SK-N-SH (cell line): ENCODE measurements around the gene FANCL. TPM values are rescaled to one million over a fixed set of nuclear protein-coding genes. Genes with fewer than 3 reads are reported as not detected.

Experiments
- CTCF ChIA-PET: fragments of 300-600, 350-600 bp; formaldehyde crosslinking; extraction: SDS; loops from one replicate; lab custom pipeline; 2021; lab: Yijun Ruan, JAX
- POLR2A ChIA-PET: fragments of 350-600 bp; sonication (Branson Sonifier 250); formaldehyde crosslinking; extraction: SDS; loops from one replicate; lab custom pipeline; 2020; ENCODE audit warnings: antibody characterized with exemption, inconsistent platforms; lab: Yijun Ruan, JAX
- DNase-seq: peaks from one replicate; pipeline ENCODE4 v3.0.0; 2012
- H2AFZ ChIP-seq: fragments of 200-600 bp; sonication (generic); 2 replicates; pipeline ENCODE4 v1.8.1; 2016; ENCODE audit warnings: antibody characterized with exemption, mild to moderate bottlenecking, low read depth
- H3F3A ChIP-seq: fragments of 200-600 bp; sonication (generic); replicated peaks from 2 replicates; pipeline ENCODE3; 2016; ENCODE audit warnings: antibody characterized with exemption, mild to moderate bottlenecking; ENCODE audit not compliant: insufficient read depth
- H3K27ac ChIP-seq, 2 experiments: fragments of 200-500 bp in 1 of 2; fragments of 200-600 bp in 1 of 2; sonication (Bioruptor generic) in 1 of 2; sonication (generic), shearing (Covaris generic) in 1 of 2; 2 replicates each; pipeline versions ENCODE4 v1.5.1 to v1.6.1; 2014 to 2016; ENCODE audit warnings: low read depth in 2 of 2, inconsistent platforms in 1 of 2, low read length in 1 of 2, mild to moderate bottlenecking in 1 of 2, mixed read lengths in 1 of 2
- H3K27me3 ChIP-seq: fragments of 200-600 bp; sonication (generic), shearing (Covaris generic); 2 replicates; pipeline ENCODE4 v1.6.1; 2016; ENCODE audit warnings: mixed run types; ENCODE audit not compliant: insufficient read depth
- H3K36me3 ChIP-seq, 2 experiments: fragments of 200-500 bp in 1 of 2; fragments of 200-600 bp in 1 of 2; sonication (Bioruptor generic) in 1 of 2; sonication (generic) in 1 of 2; replicated peaks in 1 of 2; 2 replicates each; pipeline versions ENCODE3 to v1.5.1; 2014 to 2016; ENCODE audit warnings: low read length in 1 of 2, mild to moderate bottlenecking in 1 of 2; ENCODE audit not compliant: insufficient read depth in 2 of 2, control insufficient read depth in 1 of 2
- H3K4me1 ChIP-seq, 2 experiments: fragments of 200-500 bp in 1 of 2; fragments of 200-600 bp in 1 of 2; sonication (Bioruptor generic) in 1 of 2; sonication (generic), shearing (Covaris generic) in 1 of 2; 2 replicates each; pipeline versions ENCODE4 v1.5.1 to v1.6.1; 2014 to 2016; ENCODE audit warnings: low read depth in 1 of 2, low read length in 1 of 2, mixed run types in 1 of 2; ENCODE audit not compliant: insufficient read depth in 2 of 2, control insufficient read depth in 1 of 2
- H3K4me2 ChIP-seq: fragments of 200-600 bp; sonication (generic), shearing (Covaris generic); 2 replicates; pipeline ENCODE4 v1.6.1; 2017; ENCODE audit warnings: mixed run types
- H3K4me3 ChIP-seq, 2 experiments: fragments of 200-500 bp in 1 of 2; fragments of 200-600 bp in 1 of 2; sonication (Bioruptor generic) in 1 of 2; sonication (generic), shearing (Covaris generic) in 1 of 2; 2 replicates each; pipeline versions ENCODE4 v1.5.1 to v1.8.1; 2014 to 2016; ENCODE audit warnings: low read depth in 2 of 2, inconsistent platforms in 1 of 2, low read length in 1 of 2, mild to moderate bottlenecking in 1 of 2, mixed read lengths in 1 of 2, moderate library complexity in 1 of 2
- H3K79me2 ChIP-seq: fragments of 200-600 bp; sonication (generic); 2 replicates; pipeline ENCODE4 v1.8.1; 2017; ENCODE audit warnings: mild to moderate bottlenecking; ENCODE audit not compliant: insufficient read depth
- H3K9ac ChIP-seq: fragments of 200-600 bp; sonication (generic); 2 replicates; pipeline ENCODE4 v1.6.1; 2017; ENCODE audit warnings: mixed run types
- H3K9me2 ChIP-seq: fragments of 200-600 bp; sonication (generic); 2 replicates; pipeline ENCODE4 v1.6.1; 2017; ENCODE audit warnings: mixed run types
- H3K9me3 ChIP-seq: fragments of 200-600 bp; sonication (generic); 2 replicates; pipeline ENCODE4 v1.6.1; 2017; ENCODE audit warnings: mixed run types, mild to moderate bottlenecking, moderate library complexity
- H4K20me1 ChIP-seq: fragments of 200-600 bp; sonication (generic); 2 replicates; pipeline ENCODE4 v1.6.1; 2017; ENCODE audit warnings: mild to moderate bottlenecking, mixed run types; ENCODE audit not compliant: insufficient read depth
- CHD2 ChIP-seq: fragments of 150-350 bp; IDR thresholded peaks from 2 replicates; pipeline ENCODE4 v1.6.1; 2018; ENCODE audit warnings: low read length; ENCODE audit not compliant: partially characterized antibody
- ELF1 ChIP-seq: IDR thresholded peaks from 2 replicates; pipeline ENCODE4 v1.4.0; 2012
- EP300 ChIP-seq, 2 experiments: IDR thresholded peaks; 2 replicates each; pipeline versions ENCODE4 v1.4.0 to v1.6.1; 2012; ENCODE audit warnings: borderline replicate concordance in 1 of 2, low read depth in 1 of 2, low read length in 1 of 2
- EZH2phosphoT487 ChIP-seq: fragments of 200-600 bp; sonication (generic); IDR thresholded peaks from 2 replicates; pipeline ENCODE4 v1.6.1; 2017; ENCODE audit warnings: low read depth, mixed run types, mild to moderate bottlenecking, antibody characterized with exemption, moderate library complexity, borderline replicate concordance
- FOXJ3 ChIP-seq: sonication (generic); formaldehyde crosslinking; IDR thresholded peaks from 2 replicates; pipeline ENCODE4 v1.5.1; 2020; ENCODE audit warnings: mild to moderate bottlenecking, missing genetic modification reagents
- GATA2 ChIP-seq: sonication (generic); formaldehyde crosslinking; IDR thresholded peaks from 2 replicates; pipeline ENCODE4 v1.5.0; 2020; ENCODE audit warnings: mild to moderate bottlenecking, missing genetic modification reagents
- IRF3 ChIP-seq: fragments of 150-350 bp; IDR thresholded peaks from 2 replicates; pipeline ENCODE4 v1.6.1; 2016; ENCODE audit warnings: mild to moderate bottlenecking, low read depth, low read length
- JUND ChIP-seq: IDR thresholded peaks from 2 replicates; pipeline ENCODE4 v1.4.0; 2012
- MAX ChIP-seq: IDR thresholded peaks from 2 replicates; pipeline ENCODE4 v1.4.0; 2012; ENCODE audit warnings: low read depth
- MXI1 ChIP-seq: IDR thresholded peaks from 2 replicates; pipeline ENCODE4 v1.6.1; 2012; ENCODE audit warnings: mild to moderate bottlenecking, low read depth, low read length, improper control_type of control experiment
- NFIC ChIP-seq: IDR thresholded peaks from 2 replicates; pipeline ENCODE4 v1.4.0; 2012; ENCODE audit warnings: borderline replicate concordance
- NRF1 ChIP-seq: IDR thresholded peaks from 2 replicates; pipeline ENCODE4 v1.6.1; 2012; ENCODE audit warnings: low read depth, mild to moderate bottlenecking, low read length
- POLR2AphosphoS5 ChIP-seq: IDR thresholded peaks from 2 replicates; pipeline ENCODE4 v1.6.1; 2012; ENCODE audit warnings: low read depth, low read length
- RXRA ChIP-seq: IDR thresholded peaks from 2 replicates; pipeline ENCODE4 v1.4.0; 2012; ENCODE audit warnings: low read depth, mild to moderate bottlenecking, borderline replicate concordance
- TAF1 ChIP-seq: IDR thresholded peaks from 2 replicates; pipeline ENCODE4 v1.6.1; 2012; ENCODE audit warnings: low read depth, mild to moderate bottlenecking, low read length, moderate library complexity, borderline replicate concordance
- TEAD4 ChIP-seq: IDR thresholded peaks from 2 replicates; pipeline ENCODE4 v1.4.0; 2012; ENCODE audit warnings: mild to moderate bottlenecking, borderline replicate concordance; ENCODE audit not compliant: insufficient read depth
- USF2 ChIP-seq: fragments of 150-350 bp; IDR thresholded peaks from 2 replicates; pipeline ENCODE4 v1.6.1; 2017; ENCODE audit warnings: antibody characterized with exemption, low read length, low read depth, borderline replicate concordance
- WGBS: methylation state at CpG from one replicate; pipeline ENCODE4 v1.1.6; 2017; ENCODE audit warnings: low lambda C conversion rate; 5-methylcytosine and 5-hydroxymethylcytosine counted together
- polyA plus RNA-seq, 3 experiments: library from polyadenylated mRNA; depleted of rRNA; stranded (reverse); fragments of >200 nt; gene quantifications; 2 replicates each; pipeline ENCODE4 v1.2.3, GENCODE V29; 2012
- TF ChIP-seq, protein P1 (sequence below): IDR thresholded peaks from 2 replicates; pipeline ENCODE4 v1.4.0; 2012; ENCODE audit warnings: low read depth, borderline replicate concordance
- TF ChIP-seq, protein P2 (sequence below): IDR thresholded peaks from 2 replicates; pipeline ENCODE4 v1.6.1; 2012; ENCODE audit warnings: mild to moderate bottlenecking, low read depth, low read length, moderate library complexity
- TF ChIP-seq, protein P3 (sequence below): IDR thresholded peaks from 2 replicates; pipeline ENCODE4 v1.4.0; 2012; ENCODE audit warnings: low read depth, borderline replicate concordance

FANCL gene
- polyA plus RNA-seq, 1 of the 3 experiments (the other 2 are of a cell fraction), result 11.8 TPM

DNA sequence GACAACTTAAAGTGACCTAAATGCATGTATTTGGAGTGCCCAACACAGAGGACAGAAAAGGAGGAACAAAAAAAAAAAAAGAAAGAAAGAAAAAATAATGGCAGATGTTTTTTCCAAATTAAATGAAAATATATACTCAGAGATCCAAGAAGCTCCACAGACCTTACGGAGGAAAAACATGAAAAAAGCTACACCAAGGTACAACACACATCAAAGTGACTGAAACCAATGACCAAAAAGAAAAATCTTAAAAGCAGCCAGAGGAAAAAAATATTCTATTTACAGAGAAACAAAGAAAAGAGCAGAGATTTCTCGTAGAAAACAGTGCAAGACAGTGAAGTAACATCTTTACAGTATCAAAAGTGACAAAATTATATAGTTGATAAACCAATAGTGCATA lies 5.1 kb downstream of the FANCL start:
- peaks cover 0 to 2% of the 10 kb centered on the region in 2 experiments; a peak in 1 of 4 replicates for H3K4me1 ChIP-seq
- 95% methylated on average over 2 of the region's 2 CpGs for WGBS
- no peaks in the 10 kb centered on the region for H3K27me3 ChIP-seq
- H3K9ac ChIP-seq, result no peak overlapping the region
- CTCF ChIA-PET, result no interaction called here
- no peaks in the 10 kb centered on the region for H3K36me3 ChIP-seq
- no peak for DNase-seq
- no peak overlapping the region for H3K4me2 ChIP-seq
- no peak overlapping the region for H3K4me3 ChIP-seq
- no peaks in the 10 kb centered on the region for H3K9me2 ChIP-seq
- no peak for TF ChIP-seq CHD2
- no peak for TF ChIP-seq MAX
- no peak for TF ChIP-seq FOXJ3 (CRISPR knock-in tag)
- TF ChIP-seq IRF3, result no peak
- TF ChIP-seq, protein P1, sequence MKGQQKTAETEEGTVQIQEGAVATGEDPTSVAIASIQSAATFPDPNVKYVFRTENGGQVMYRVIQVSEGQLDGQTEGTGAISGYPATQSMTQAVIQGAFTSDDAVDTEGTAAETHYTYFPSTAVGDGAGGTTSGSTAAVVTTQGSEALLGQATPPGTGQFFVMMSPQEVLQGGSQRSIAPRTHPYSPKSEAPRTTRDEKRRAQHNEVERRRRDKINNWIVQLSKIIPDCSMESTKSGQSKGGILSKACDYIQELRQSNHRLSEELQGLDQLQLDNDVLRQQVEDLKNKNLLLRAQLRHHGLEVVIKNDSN, result no peak
- no peak for TF ChIP-seq EP300 (IDR thresholded peaks at IDR 0.05; ENCODE audit: borderline replicate concordance in 1 of 2, low read depth in 1 of 2, low read length in 1 of 2)
- no peak for TF ChIP-seq USF2
- TF ChIP-seq MXI1, result no peak
- TF ChIP-seq EZH2phosphoT487, result no peak
- TF ChIP-seq POLR2AphosphoS5, result no peak
- TF ChIP-seq ELF1, result no peak
- TF ChIP-seq JUND, result no peak
- TF ChIP-seq TEAD4, result no peak
- TF ChIP-seq TAF1, result no peak
- TF ChIP-seq GATA2 (CRISPR knock-in tag), result no peak
- TF ChIP-seq, protein P2, sequence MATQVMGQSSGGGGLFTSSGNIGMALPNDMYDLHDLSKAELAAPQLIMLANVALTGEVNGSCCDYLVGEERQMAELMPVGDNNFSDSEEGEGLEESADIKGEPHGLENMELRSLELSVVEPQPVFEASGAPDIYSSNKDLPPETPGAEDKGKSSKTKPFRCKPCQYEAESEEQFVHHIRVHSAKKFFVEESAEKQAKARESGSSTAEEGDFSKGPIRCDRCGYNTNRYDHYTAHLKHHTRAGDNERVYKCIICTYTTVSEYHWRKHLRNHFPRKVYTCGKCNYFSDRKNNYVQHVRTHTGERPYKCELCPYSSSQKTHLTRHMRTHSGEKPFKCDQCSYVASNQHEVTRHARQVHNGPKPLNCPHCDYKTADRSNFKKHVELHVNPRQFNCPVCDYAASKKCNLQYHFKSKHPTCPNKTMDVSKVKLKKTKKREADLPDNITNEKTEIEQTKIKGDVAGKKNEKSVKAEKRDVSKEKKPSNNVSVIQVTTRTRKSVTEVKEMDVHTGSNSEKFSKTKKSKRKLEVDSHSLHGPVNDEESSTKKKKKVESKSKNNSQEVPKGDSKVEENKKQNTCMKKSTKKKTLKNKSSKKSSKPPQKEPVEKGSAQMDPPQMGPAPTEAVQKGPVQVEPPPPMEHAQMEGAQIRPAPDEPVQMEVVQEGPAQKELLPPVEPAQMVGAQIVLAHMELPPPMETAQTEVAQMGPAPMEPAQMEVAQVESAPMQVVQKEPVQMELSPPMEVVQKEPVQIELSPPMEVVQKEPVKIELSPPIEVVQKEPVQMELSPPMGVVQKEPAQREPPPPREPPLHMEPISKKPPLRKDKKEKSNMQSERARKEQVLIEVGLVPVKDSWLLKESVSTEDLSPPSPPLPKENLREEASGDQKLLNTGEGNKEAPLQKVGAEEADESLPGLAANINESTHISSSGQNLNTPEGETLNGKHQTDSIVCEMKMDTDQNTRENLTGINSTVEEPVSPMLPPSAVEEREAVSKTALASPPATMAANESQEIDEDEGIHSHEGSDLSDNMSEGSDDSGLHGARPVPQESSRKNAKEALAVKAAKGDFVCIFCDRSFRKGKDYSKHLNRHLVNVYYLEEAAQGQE, result no peak
- no peak for TF ChIP-seq NFIC
- no peak for TF ChIP-seq RXRA
- no peak for TF ChIP-seq NRF1
- TF ChIP-seq, protein P3, sequence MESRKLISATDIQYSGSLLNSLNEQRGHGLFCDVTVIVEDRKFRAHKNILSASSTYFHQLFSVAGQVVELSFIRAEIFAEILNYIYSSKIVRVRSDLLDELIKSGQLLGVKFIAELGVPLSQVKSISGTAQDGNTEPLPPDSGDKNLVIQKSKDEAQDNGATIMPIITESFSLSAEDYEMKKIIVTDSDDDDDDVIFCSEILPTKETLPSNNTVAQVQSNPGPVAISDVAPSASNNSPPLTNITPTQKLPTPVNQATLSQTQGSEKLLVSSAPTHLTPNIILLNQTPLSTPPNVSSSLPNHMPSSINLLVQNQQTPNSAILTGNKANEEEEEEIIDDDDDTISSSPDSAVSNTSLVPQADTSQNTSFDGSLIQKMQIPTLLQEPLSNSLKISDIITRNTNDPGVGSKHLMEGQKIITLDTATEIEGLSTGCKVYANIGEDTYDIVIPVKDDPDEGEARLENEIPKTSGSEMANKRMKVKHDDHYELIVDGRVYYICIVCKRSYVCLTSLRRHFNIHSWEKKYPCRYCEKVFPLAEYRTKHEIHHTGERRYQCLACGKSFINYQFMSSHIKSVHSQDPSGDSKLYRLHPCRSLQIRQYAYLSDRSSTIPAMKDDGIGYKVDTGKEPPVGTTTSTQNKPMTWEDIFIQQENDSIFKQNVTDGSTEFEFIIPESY, result no peak
- TF ChIP-seq, all 33 proteins: peak for 0
- POLR2A ChIA-PET, result no interaction called here
- H3K79me2 ChIP-seq, result peaks cover 87% of the 10 kb centered on the region
- no peaks in the 10 kb centered on the region for H3F3A ChIP-seq
- peaks cover 4% of the 10 kb centered on the region; the same call in 1 of the 2 replicates for H3K9me3 ChIP-seq
- no peaks in the 10 kb centered on the region; the same call in 1 of the 2 replicates for H4K20me1 ChIP-seq
- H3K27ac ChIP-seq, result no peak overlapping the region
- H2AFZ ChIP-seq, result no peak overlapping the region
